ENCODE results near the gene GARIN3.

GARIN3 gene

GRCh38 chr5:157142317-157143126 is 23.5 kb downstream of the GARIN3 start, which contains the start of gene MED7 (continued):
- TF ChIP-seq ZNF518A (tag by site-specific recombination; conservative IDR thresholded peaks at IDR 0.05; ENCODE audit: low read depth) (peak; percentile 54; the same call in 1 of the 2 replicates), ZNF76 (tag by site-specific recombination; IDR thresholded peaks at IDR 0.05; ENCODE audit: borderline replicate concordance, low read depth) (no peak), HOXD13 (CRISPR knock-in tag; IDR thresholded peaks at IDR 0.05; ENCODE audit: borderline replicate concordance) (no peak), SCRT2 (tag by site-specific recombination; IDR thresholded peaks at IDR 0.05) (peak; percentile 77), ZNF23 (tag by site-specific recombination; IDR thresholded peaks at IDR 0.05; ENCODE audit: borderline replicate concordance) (no peak), ZXDB (tag by site-specific recombination; IDR thresholded peaks at IDR 0.05) (peak; percentile 55), ZNF830 (tag by site-specific recombination; IDR thresholded peaks at IDR 0.05; ENCODE audit: low read depth) (no peak), HOXC10 (CRISPR knock-in tag; IDR thresholded peaks at IDR 0.05) (no peak), ZNF280D (tag by site-specific recombination; IDR thresholded peaks at IDR 0.05) (0 out of 2 replicates have a peak, but pooled peaks have one; percentile 10), ZBTB21 (tag by site-specific recombination; IDR thresholded peaks at IDR 0.05) (no peak), ZNF768 (tag by site-specific recombination; IDR thresholded peaks at IDR 0.05) (peak; percentile 68; the same call in 1 of the 2 replicates), ZNF121 (tag by site-specific recombination; IDR thresholded peaks at IDR 0.05) (no peak), ZNF18 (tag by site-specific recombination; IDR thresholded peaks at IDR 0.05) (no peak), ZNF214 (tag by site-specific recombination; IDR thresholded peaks at IDR 0.05; ENCODE audit: borderline replicate concordance) (no peak), ZBTB20 (tag by site-specific recombination; IDR thresholded peaks at IDR 0.05) (no peak), ZBTB11 (tag by site-specific recombination; conservative IDR thresholded peaks at IDR 0.05; ENCODE audit: low read depth) (peak; percentile 71), ZNF513 (tag by site-specific recombination; IDR thresholded peaks at IDR 0.05) (no peak), EGR2 (tag by site-specific recombination; IDR thresholded peaks at IDR 0.05; ENCODE audit: low read depth) (peak; percentile 48), GLIS2 (tag by site-specific recombination; IDR thresholded peaks at IDR 0.05) (no peak), ZNF146 (tag by site-specific recombination; IDR thresholded peaks at IDR 0.05) (no peak), ZNF561 (tag by site-specific recombination; IDR thresholded peaks at IDR 0.05; ENCODE audit: borderline replicate concordance) (no peak)
- TF ChIP-seq, protein P1, sequence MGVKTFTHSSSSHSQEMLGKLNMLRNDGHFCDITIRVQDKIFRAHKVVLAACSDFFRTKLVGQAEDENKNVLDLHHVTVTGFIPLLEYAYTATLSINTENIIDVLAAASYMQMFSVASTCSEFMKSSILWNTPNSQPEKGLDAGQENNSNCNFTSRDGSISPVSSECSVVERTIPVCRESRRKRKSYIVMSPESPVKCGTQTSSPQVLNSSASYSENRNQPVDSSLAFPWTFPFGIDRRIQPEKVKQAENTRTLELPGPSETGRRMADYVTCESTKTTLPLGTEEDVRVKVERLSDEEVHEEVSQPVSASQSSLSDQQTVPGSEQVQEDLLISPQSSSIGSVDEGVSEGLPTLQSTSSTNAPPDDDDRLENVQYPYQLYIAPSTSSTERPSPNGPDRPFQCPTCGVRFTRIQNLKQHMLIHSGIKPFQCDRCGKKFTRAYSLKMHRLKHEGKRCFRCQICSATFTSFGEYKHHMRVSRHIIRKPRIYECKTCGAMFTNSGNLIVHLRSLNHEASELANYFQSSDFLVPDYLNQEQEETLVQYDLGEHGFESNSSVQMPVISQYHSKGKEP (tag by site-specific recombination; IDR thresholded peaks at IDR 0.05): no peak

Measured in HEK293 (cell line).